Esophagus (tissue), 2 donors: ENCODE measurements around the gene TPST2. TPM values are rescaled to one million over a fixed set of nuclear protein-coding genes. Genes with fewer than 3 reads are reported as not detected.

Experiments used
- H3K27ac ChIP-seq, 2 donors: one replicate each; pipeline ENCODE4 v1.5.1; 2013; ENCODE audit warnings: low read depth in 2 of 2, mild to moderate bottlenecking in 2 of 2, inconsistent platforms in 1 of 2, low read length in 1 of 2, moderate library complexity in 1 of 2
- H3K27me3 ChIP-seq, 2 donors: one replicate each; pipeline ENCODE4 v1.6.1; 2013; ENCODE audit warnings: low read length in 2 of 2, control low read depth in 1 of 2, mild to moderate bottlenecking in 1 of 2; ENCODE audit not compliant: insufficient read depth in 2 of 2, control insufficient read depth in 1 of 2
- H3K36me3 ChIP-seq, 2 donors: one replicate each; pipeline ENCODE4 v1.6.1; 2013; ENCODE audit warnings: low read length in 1 of 2; ENCODE audit not compliant: control insufficient read depth in 2 of 2, insufficient read depth in 2 of 2
- H3K4me1 ChIP-seq, 2 donors: one replicate each; pipeline ENCODE4 v1.6.1; 2013; ENCODE audit warnings: low read length in 1 of 2; ENCODE audit not compliant: control insufficient read depth in 2 of 2, insufficient read depth in 2 of 2
- H3K4me3 ChIP-seq, 2 donors: one replicate each; pipeline ENCODE4 v1.5.1; 2013; ENCODE audit warnings: low read length in 2 of 2, mild to moderate bottlenecking in 2 of 2, low read depth in 1 of 2, moderate library complexity in 1 of 2
- H3K9me3 ChIP-seq, 2 donors: one replicate each; pipeline ENCODE4 v1.6.1; 2013; ENCODE audit warnings: mild to moderate bottlenecking in 2 of 2, low read depth in 1 of 2, low read length in 1 of 2, moderate library complexity in 1 of 2; ENCODE audit not compliant: control insufficient read depth in 2 of 2, insufficient read depth in 1 of 2
- WGBS, 2 donors: extraction: QIAGEN DNeasy Blood & Tissue Kit; methylation state at CpG; one replicate each; pipeline ENCODE4 v1.1.7; 2013; 5-methylcytosine and 5-hydroxymethylcytosine counted together
- polyA plus RNA-seq, 2 donors: library from polyadenylated mRNA; stranded (reverse); fragments of 200-250 nt; gene quantifications; one replicate each; pipeline ENCODE4 v1.2.3, GENCODE V29; 2013
- donor health status: healthy with polysubstance abuse.
- donor health status: Bipolar disorder and iron deficiency.

The TPST2 gene
- polyA plus RNA-seq, 2 donors = 7.6 to 12.6 TPM

DNA sequence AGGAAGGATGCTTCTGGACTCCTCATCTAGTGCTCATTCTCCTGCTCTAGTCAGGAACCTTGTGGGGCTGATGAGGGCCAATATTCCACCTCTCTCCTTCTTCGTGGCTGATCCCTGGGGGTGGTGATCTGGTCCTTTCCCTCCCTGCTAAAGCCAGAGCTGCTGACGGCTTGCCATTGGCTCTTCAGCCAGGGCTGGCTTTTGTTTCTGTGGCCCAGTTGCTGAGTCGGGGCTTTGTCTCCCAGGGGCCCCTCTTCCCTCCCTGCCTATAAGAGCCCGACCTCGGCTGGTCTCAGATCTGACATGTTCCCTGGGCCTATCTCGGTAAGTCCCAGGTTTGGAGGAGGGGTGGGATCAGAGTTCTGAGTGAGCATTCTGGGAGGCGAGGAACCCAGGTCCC, 31.7 kb upstream of the TPST2 start, which contains the start of gene CRYBA4:
Gene CRYBA4, plus strand, starts transcription at position 301 of the 400 bp plus-strand sequence. CDS start 634 bp downstream, outside the sequence.
- Histone ChIP-seq H3K27ac (no peak within 1 kb of the TSS), H3K4me1 (no peaks in the 10 kb centered on the region), H3K4me3 (no peak within 1 kb of the TSS), H3K9me3 (no peaks in the 10 kb centered on the region), H3K27me3 (no peaks in the 10 kb centered on the region), H3K36me3 (no peaks in the 10 kb centered on the region)
- WGBS, 2 donors = 76 to 84% methylated on average over 7 of the region's 7 CpGs

DNA sequence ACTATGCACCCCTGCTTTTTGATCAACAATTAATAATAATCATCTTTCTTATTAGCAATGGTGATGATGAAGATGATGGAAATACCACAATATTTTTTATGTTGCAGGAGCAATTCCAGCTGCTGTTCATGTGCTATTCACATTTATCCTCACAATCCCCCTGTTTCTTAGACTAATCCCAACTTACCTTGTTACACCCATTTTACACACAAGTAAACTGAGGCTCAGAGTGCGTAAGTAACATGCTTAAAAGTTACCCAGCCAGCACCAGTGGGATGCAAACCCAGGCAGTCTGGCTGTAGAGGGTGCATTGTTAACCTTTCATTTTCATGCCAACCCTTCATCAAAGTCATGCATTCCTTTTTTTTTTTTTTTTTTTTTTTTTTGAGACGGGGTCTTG, 30.3 kb upstream of the TPST2 start:
- no peak overlapping the region for H3K4me3 ChIP-seq
- H3K4me1 ChIP-seq = no peaks in the 10 kb centered on the region
- no peaks in the 10 kb centered on the region for H3K9me3 ChIP-seq
- H3K27ac ChIP-seq = no peak overlapping the region
- H3K27me3 ChIP-seq = no peaks in the 10 kb centered on the region
- 88 to 99% methylated on average over 2 of the region's 2 CpGs for WGBS, 2 donors
- no peaks in the 10 kb centered on the region for H3K36me3 ChIP-seq

GRCh38 chr22:26619510-26619909, 29.6 kb upstream of the TPST2 start:
- Histone ChIP-seq H3K27me3 (no peaks in the 10 kb centered on the region), H3K27ac (no peak overlapping the region), H3K4me1 (no peaks in the 10 kb centered on the region), H3K4me3 (no peak overlapping the region), H3K36me3 (no peaks in the 10 kb centered on the region), H3K9me3 (no peaks in the 10 kb centered on the region)
- WGBS, 2 donors = 42 to 64% methylated on average over 6 of the region's 6 CpGs

- no peaks in the 10 kb centered on the region for H3K27me3 ChIP-seq
- WGBS, 2 donors = 86 to 90% methylated on average over 8 of the region's 8 CpGs
- no peak overlapping the region for H3K27ac ChIP-seq
- H3K4me1 ChIP-seq = no peaks in the 10 kb centered on the region
- H3K9me3 ChIP-seq = no peaks in the 10 kb centered on the region
- no peak overlapping the region for H3K4me3 ChIP-seq
- H3K36me3 ChIP-seq = no peaks in the 10 kb centered on the region
Observed at GRCh38 chr22:26618455-26618854, 28.5 kb upstream of the TPST2 start.

DNA sequence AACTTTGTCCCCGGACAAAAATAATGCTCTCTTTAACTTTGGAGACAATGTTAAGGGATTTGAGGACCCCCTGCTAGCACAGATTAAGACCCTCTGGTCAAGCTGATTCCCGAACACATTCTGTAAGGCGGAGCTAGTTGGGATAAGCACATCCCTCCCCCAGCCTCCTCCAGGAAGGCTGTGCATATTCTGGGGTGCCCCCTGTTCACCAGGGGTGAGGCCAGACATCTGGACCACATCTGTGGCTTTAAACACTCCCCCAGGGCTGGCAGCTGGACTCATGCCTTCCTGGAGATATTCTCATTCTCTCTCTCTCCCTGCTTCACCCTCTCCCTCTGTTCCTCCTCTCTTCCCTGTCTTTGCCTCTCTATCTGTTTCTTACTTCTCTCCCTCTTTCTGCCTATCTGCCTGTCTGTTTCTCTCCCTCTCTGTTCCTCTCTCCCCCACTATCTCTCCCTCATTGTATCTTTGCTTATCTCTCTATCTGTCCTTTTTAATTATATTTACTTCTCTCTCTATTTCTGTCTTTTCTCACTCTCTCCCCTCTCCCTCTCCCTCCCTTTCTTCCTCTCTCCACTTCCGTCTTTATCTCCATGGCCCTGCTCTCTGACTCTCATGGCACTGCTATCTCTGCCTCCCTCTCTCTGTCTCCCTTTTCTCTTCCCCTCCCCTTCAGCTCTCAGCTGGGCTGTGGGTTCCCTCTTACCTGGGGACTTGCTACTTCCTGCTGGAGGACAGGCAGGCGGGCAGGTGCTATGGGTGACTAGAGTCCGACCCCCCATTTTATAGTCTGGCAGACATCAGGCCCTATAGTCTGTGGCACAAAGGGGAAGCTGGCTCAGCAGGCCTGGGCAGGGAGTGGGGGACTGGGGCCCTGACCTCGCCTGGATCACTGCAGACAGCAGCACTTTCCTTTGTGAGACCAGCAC, 27.6 kb upstream of the TPST2 start, which contains the start of gene CRYBB1:
Gene CRYBB1, minus strand, starts transcription at position 757 of the 929 bp plus-strand sequence. CDS start 1,708 bp downstream, outside the sequence.
- no peaks in the 10 kb centered on the region for H3K4me1 ChIP-seq
- WGBS, 2 donors = 66 to 75% methylated on average over 7 of the region's 7 CpGs
- no peak within 1 kb of the TSS for H3K4me3 ChIP-seq
- H3K36me3 ChIP-seq = no peaks in the 10 kb centered on the region
- H3K27me3 ChIP-seq = no peaks in the 10 kb centered on the region
- peak within 1 kb of the TSS in 1 of 2 donors; percentile 49 for H3K27ac ChIP-seq
- no peaks in the 10 kb centered on the region for H3K9me3 ChIP-seq

DNA sequence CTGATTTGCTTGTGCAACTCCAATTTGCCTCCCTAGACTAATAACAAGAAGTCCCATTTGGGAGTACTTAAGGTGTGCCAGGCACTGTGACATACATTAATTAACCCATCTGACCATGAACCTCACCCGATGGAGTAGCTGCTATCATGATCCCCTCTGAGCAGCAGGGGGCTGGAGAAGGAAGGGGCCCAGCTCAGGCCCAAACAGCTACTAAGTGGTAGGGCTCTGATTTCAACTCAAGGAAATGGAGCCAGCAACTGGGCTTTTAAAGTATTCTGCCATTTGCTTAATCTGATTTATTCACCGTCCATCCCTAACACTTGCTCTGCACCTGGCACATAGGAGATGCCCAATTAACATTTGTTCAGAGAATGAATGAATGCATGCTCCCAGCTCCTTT, 26.7 kb upstream of the TPST2 start:
- Histone ChIP-seq H3K36me3 (no peaks in the 10 kb centered on the region), H3K4me3 (no peak overlapping the region), H3K27me3 (no peaks in the 10 kb centered on the region), H3K27ac (no peak overlapping the region), H3K4me1 (no peaks in the 10 kb centered on the region), H3K9me3 (no peaks in the 10 kb centered on the region)
- WGBS, 2 donors = 64 to 77% methylated on average over 2 of the region's 2 CpGs

GRCh38 chr22:26615830-26616435, 26.0 kb upstream of the TPST2 start:
- H3K27me3 ChIP-seq = no peaks in the 10 kb centered on the region

DNA sequence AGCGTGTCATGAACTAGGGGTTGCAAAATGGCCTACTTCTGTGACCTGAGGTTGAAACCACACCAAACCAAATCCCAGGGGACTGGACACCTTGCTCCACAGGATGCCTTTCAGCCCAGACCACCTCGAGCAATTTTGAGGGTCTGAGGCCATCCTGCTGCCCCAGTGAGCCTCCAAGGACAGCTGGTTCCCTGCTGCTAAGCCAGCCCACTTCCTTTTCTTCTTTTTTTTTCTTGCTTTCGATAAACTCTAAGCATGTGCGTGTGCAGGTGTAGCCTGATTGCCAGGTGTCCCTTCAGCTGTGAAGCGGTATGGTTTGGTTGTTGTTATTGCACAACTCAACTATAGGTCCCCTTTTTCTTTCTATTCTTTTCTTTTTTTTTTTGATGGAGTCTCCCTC, 25.2 kb upstream of the TPST2 start:
- no peaks in the 10 kb centered on the region for H3K9me3 ChIP-seq
- WGBS, 2 donors = 40 to 57% methylated on average over 5 of the region's 5 CpGs
- H3K27me3 ChIP-seq = no peaks in the 10 kb centered on the region
- H3K27ac ChIP-seq = no peak overlapping the region
- no peaks in the 10 kb centered on the region for H3K36me3 ChIP-seq
- H3K4me3 ChIP-seq = no peak overlapping the region
- H3K4me1 ChIP-seq = no peaks in the 10 kb centered on the region

More at GRCh38 chr22:26615830-26616435, 26.0 kb upstream of the TPST2 start:
- H3K9me3 ChIP-seq = no peaks in the 10 kb centered on the region
- no peak overlapping the region for H3K27ac ChIP-seq
- H3K36me3 ChIP-seq = no peaks in the 10 kb centered on the region
- no peak overlapping the region for H3K4me3 ChIP-seq
- H3K4me1 ChIP-seq = no peaks in the 10 kb centered on the region
- WGBS, 2 donors = 78 to 81% methylated on average over 7 to 11 of the region's 11 CpGs

- no peaks in the 10 kb centered on the region for H3K27me3 ChIP-seq
- WGBS, 2 donors = 49 to 54% methylated on average over 14 of the region's 14 CpGs
- H3K9me3 ChIP-seq = no peaks in the 10 kb centered on the region
- no peaks in the 10 kb centered on the region for H3K36me3 ChIP-seq
- no peaks in the 10 kb centered on the region for H3K4me1 ChIP-seq
- no peak overlapping the region for H3K4me3 ChIP-seq
- H3K27ac ChIP-seq = no peak overlapping the region
Observed at GRCh38 chr22:26614322-26614721, 24.4 kb upstream of the TPST2 start.
